LNCAP (cell line): Measurements from ENCODE around the gene PAWR.

Experiments
- CTCF ChIP-seq: fragments of 450-650 bp; IDR thresholded peaks from 2 replicates; pipeline ENCODE4 v1.5.1; 2017; ENCODE audit warnings: mild to moderate bottlenecking

PAWR gene

GRCh38 chr12:79657136-79657535 is 33.6 kb downstream of the PAWR start:
- no peak for TF ChIP-seq CTCF

GRCh38 chr12:79655036-79655435 is 35.7 kb downstream of the PAWR start:
- no peak for TF ChIP-seq CTCF

- no peak for TF ChIP-seq CTCF
These were observed 38.2 kb downstream of the PAWR start for GRCh38 chr12:79652521-79652920.

- no peak for TF ChIP-seq CTCF
These were observed 40.3 kb downstream of the PAWR start for GRCh38 chr12:79650440-79650839.

GRCh38 chr12:79648881-79649280 is 41.9 kb downstream of the PAWR start:
- TF ChIP-seq CTCF: no peak

- TF ChIP-seq CTCF: no peak
These were observed 45.5 kb downstream of the PAWR start for GRCh38 chr12:79645235-79645630.

GRCh38 chr12:79644274-79645234 is 46.2 kb downstream of the PAWR start:
- TF ChIP-seq CTCF: no peak
